DMS79 (cell line): ENCODE results near the gene NAGPA.
"Not testable (repeated sequence)": the region's sequence is repeated elsewhere in the genome, so short reads cannot be mapped to it uniquely, and the experiment has no call there.

Experiments
- DNase-seq: peaks from one replicate; lab custom pipeline; 2025; lab: John Stamatoyannopoulos, UW

NAGPA gene

GRCh38 chr16:5062051-5062450 is 28.3 kb upstream of the NAGPA start:
- DNase-seq = no peak

- no peak for DNase-seq
Measured at GRCh38 chr16:5060073-5060641, 26.4 kb upstream of the NAGPA start.

GRCh38 chr16:5059386-5060072 is 25.8 kb upstream of the NAGPA start:
- DNase-seq = no peak

GRCh38 chr16:5058476-5058875 is 24.7 kb upstream of the NAGPA start:
- no peak for DNase-seq

GRCh38 chr16:5056352-5056751 is 22.6 kb upstream of the NAGPA start:
- no peak for DNase-seq

GRCh38 chr16:5054876-5055865 is 21.4 kb upstream of the NAGPA start:
- DNase-seq = no peak

- DNase-seq = no peak
Measured at GRCh38 chr16:5046914-5047313, 13.2 kb upstream of the NAGPA start.

- DNase-seq = no peak
Measured at GRCh38 chr16:5045499-5046115, 11.9 kb upstream of the NAGPA start.

GRCh38 chr16:5044581-5044980 is 10.8 kb upstream of the NAGPA start:
- not testable (repeated sequence) for DNase-seq

GRCh38 chr16:5044011-5044540 is 10.3 kb upstream of the NAGPA start:
- no peak for DNase-seq

GRCh38 chr16:5042574-5043171 is 8.9 kb upstream of the NAGPA start:
- DNase-seq = no peak

- DNase-seq = no peak
Measured at GRCh38 chr16:5041600-5042133, 7.9 kb upstream of the NAGPA start.

- no peak for DNase-seq
Measured at GRCh38 chr16:5040451-5040850, 6.7 kb upstream of the NAGPA start.

- no peak for DNase-seq
Measured at GRCh38 chr16:5036228-5037156, 2.8 kb upstream of the NAGPA start.

- no peak for DNase-seq
Measured at GRCh38 chr16:5035909-5036227, 2.1 kb upstream of the NAGPA start.

GRCh38 chr16:5034167-5034523 is 410 bp upstream of the NAGPA start:
- DNase-seq = no peak

GRCh38 chr16:5032748-5033167 is 977 bp downstream of the NAGPA start:
- DNase-seq = no peak

GRCh38 chr16:5031601-5032000 is 2.1 kb downstream of the NAGPA start:
- DNase-seq = no peak

- no peak for DNase-seq
Measured at GRCh38 chr16:5030251-5030870, 3.4 kb downstream of the NAGPA start.

- DNase-seq = no peak
Measured at GRCh38 chr16:5028950-5029475, 4.7 kb downstream of the NAGPA start.
